Gastroesophageal sphincter (tissue), 3 donors: ENCODE measurements around the gene CP.

ENCODE experiments used
- EP300 ChIP-seq: sonication (generic); formaldehyde crosslinking; IDR thresholded peaks from one replicate; pipeline ENCODE4 v1.6.1; 2017; ENCODE audit warnings: antibody characterized with exemption, mild to moderate bottlenecking
- POLR2A ChIP-seq, 2 donors: fragments of 450-650 bp; IDR thresholded peaks; one replicate each; pipeline ENCODE4 v1.6.1; 2017; ENCODE audit warnings: antibody characterized with exemption in 2 of 2, mild to moderate bottlenecking in 2 of 2, moderate library complexity in 1 of 2
- POLR2AphosphoS5 ChIP-seq: sonication (generic); formaldehyde crosslinking; IDR thresholded peaks from one replicate; pipeline ENCODE4 v1.6.1; 2017; ENCODE audit warnings: antibody characterized with exemption
- TF ChIP-seq, protein P1 (sequence below), 4 experiments: fragments of 200-600 bp in 2 of 4; fragments of 450-650 bp in 2 of 4; sonication (generic) in 1 of 4; IDR thresholded peaks; one replicate each; pipeline ENCODE4 v1.5.1; 2017 to 2019; ENCODE audit warnings: antibody characterized with exemption in 4 of 4, mild to moderate bottlenecking in 2 of 4, moderate library complexity in 2 of 4

DNA sequence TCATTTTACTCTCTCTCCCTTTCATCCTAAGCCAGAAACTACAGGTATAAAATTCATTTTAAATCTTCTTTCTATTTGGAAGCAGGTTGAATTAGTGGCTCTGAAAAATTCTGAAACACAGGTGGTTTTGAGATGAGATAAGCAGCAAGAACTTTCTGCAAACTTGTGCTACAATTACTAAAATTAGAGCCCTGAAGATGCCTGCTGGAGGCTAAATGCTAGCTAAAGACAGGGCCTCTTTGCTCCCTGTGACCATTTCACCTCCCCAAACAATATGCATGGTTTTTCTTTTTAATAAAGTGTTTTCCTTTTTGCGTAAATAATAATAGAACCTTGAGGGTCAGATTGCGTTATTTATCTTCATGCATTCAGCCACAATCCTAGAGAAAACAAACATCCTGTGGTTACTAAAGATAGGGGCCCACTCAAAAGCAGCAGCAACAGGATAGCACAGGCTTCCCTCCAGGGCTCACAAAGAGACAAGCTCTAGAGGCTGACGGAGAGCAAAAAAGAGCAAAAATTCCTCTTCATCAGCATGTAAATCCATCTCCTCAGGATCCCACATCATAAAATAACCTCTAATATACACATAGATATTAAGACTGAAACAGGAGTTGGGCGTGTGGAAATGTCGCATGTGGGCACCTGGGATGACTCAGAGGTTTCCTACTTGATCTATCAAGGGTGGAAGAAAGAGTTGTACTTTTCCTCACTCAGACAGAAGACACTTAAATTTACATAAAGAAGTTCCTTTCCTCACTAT, 26.5 kb upstream of the CP start:
- TF ChIP-seq EP300 (no peak), POLR2AphosphoS5 (no peak), POLR2A (IDR thresholded peaks at IDR 0.05) (no peak)
- TF ChIP-seq, protein P1, sequence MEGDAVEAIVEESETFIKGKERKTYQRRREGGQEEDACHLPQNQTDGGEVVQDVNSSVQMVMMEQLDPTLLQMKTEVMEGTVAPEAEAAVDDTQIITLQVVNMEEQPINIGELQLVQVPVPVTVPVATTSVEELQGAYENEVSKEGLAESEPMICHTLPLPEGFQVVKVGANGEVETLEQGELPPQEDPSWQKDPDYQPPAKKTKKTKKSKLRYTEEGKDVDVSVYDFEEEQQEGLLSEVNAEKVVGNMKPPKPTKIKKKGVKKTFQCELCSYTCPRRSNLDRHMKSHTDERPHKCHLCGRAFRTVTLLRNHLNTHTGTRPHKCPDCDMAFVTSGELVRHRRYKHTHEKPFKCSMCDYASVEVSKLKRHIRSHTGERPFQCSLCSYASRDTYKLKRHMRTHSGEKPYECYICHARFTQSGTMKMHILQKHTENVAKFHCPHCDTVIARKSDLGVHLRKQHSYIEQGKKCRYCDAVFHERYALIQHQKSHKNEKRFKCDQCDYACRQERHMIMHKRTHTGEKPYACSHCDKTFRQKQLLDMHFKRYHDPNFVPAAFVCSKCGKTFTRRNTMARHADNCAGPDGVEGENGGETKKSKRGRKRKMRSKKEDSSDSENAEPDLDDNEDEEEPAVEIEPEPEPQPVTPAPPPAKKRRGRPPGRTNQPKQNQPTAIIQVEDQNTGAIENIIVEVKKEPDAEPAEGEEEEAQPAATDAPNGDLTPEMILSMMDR (IDR thresholded peaks at IDR 0.05): no peak
